H54 (cell line): Measurements from ENCODE around the gene AHI1.

ENCODE experiments used
- DNase-seq: peaks from one replicate; pipeline ENCODE4 v3.0.0; 2011; ENCODE audit warnings: low spot score, mixed read lengths; ENCODE audit not compliant: insufficient read length
- FAIRE-seq: peaks from 3 replicates; lab custom pipeline; 2011; peaks lifted over from hg19 to GRCh38; lab: Jason Lieb, UNC
- POLR2A ChIP-seq: IDR thresholded peaks from 2 replicates; pipeline ENCODE4 v1.6.1; 2011; ENCODE audit warnings: low read depth, mild to moderate bottlenecking, low read length

The AHI1 gene

DNA sequence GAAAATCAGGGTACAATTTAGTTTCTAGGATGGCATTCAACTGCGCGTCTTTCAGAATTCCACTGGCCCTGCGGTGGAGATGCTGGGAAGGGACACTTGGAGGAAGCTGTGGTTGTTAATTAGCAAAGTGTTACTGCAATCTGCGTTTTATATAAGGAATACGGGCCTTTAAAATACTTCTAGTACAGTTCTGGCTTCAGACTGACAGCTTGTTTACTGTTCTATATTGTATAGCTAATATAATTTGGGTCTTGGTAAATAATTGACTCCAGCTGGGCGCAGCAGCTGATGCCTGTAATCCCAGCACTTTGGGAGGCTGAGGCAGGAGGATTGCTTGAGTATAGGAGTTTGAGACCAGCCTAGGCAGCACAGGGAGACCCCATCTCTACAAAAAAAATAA lies 252.7 kb downstream of the AHI1 start:
- no peak for TF ChIP-seq POLR2A
- DNase-seq = no peak
- FAIRE-seq = no peak

DNA sequence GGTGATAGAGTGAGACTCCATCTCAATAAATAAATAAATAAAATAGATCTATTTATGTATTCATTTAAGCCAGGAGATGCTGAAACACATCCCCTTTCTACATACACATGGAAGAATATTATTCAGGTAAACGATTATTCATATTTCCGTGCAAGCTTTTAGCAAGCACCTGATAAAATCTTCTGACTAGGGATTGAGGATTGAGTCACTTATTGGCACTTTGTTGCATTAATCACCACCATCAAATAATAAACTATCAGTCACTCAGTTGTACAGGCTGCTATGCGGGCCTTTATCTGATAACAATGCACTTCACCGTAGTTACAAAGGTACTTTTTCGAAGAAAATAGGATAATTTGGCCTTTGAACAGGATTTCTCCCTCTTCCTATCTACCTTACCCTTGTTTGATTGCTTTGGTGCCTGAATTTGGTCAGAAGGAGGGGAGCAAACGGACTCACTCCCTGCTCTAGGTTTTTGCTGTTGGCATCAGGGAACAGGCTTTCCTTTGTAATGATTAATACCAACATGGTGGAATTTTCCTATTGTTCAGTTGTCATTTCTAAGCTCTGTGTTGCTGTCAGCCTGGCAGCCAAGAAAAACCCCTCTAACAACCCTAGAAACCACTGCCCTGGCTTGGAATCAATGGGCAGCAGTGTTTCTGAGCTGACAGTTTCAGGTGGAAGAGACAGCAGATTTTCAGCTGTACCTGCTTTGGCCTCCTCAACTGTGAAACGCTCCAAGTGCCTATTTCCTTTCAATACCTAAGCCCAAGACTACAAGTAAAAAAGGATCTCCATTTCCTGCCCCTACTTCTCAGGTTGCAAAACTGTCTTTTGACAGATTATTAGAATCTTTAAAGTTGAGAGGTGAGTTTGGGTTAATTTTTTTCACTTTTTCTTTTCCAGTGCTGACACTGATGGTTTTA lies 253.4 kb downstream of the AHI1 start:
- no peak for FAIRE-seq
- DNase-seq = no peak
- TF ChIP-seq POLR2A = no peak

DNA sequence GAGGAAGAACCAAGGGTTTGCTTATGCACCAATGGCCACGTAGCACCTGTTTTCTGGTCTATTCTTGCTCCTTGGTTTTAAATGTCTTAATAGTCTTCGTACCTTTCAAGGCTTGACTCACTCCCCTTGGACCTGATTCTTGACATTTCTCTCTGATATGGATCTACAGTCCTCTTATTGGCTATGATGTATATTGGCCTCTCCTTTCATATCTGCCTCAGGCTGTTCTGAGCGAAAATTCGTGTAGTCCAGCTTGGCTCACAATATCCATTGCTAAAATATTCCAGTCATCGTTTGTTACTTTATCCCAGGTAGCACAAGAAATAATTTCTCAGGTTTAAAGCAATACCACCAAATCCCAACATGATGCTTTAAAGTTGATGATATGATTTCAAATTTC lies 256.8 kb downstream of the AHI1 start:
- TF ChIP-seq POLR2A = no peak
- FAIRE-seq (no peak), DNase-seq (no peak)

DNA sequence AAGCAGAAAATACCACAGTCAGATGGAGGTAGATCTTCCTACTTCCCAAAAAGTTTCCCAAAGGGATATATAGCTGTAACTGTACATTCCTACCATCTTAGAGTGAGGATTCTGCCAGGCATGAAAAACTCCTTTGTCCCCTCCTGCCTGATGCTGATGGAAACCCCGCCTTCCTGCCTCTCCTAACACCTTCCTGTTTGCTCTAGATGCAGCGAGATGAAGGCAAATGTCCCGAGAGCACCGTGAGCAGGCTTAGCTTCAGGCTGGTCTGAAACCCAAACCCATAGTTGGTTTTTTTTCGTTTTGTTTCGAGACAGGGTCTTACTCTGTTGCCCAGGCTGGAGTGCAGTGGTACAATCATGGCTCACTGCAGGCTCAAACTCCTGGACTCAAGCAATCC lies 260.8 kb downstream of the AHI1 start:
- FAIRE-seq = no peak
- no peak for DNase-seq
- no peak for TF ChIP-seq POLR2A

DNA sequence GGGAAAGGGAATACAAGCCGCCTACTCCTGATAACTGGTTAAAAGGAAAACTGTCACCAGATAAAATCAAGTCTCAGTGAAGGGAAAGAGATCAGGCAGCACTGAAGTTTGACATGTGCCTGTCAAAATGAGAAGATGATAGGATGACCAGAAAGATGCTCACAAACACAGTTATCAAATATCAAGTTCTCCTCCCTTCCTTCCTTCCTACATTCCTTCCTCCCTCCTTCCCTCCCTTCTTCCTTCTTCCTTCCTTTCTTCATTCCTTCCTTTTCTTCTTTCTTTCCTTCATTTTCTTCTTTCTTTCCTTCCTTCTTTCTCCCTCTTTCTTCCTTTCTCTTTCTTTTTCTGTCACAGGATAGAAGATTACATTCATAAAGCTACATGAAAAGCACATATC lies 261.2 kb downstream of the AHI1 start:
- DNase-seq (no peak), FAIRE-seq (no peak)
- no peak for TF ChIP-seq POLR2A

DNA sequence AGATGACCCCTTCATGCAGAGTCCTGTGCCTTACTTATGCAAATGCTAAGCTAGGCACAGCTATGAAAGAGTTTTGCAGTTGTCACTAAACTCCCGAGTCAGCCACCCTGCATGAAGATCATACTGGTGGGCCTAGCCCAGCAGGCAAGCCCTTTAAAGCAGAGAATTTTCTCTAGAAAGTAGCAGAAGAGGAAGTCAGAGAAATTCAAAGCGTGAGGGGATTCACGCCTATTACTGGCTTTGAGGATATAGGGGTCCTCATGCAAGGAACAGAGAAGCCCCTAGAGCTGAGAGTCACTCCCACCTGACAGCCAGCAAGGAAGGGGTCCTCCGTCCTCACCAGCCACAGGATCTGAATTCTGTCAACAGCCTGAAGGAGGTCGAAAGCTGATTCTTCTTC lies 261.8 kb downstream of the AHI1 start:
- no peak for FAIRE-seq
- no peak for DNase-seq

DNA sequence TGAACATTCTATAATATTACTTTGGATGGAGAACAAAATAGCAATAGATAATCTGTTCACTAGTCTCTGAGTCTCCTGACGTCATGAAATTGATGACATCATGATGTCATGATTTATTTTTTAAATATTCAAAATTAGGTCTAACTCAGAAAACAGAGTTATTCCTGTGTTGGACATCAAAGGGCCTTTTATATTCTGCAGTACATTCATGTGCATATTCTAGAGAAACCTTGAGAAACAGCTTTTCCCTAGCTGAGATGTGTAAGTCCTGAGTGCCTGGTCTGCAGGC lies 263.1 kb downstream of the AHI1 start:
- no peak for FAIRE-seq

More for the DNA sequence above, 261.8 kb downstream of the AHI1 start:
- TF ChIP-seq POLR2A = no peak

DNA sequence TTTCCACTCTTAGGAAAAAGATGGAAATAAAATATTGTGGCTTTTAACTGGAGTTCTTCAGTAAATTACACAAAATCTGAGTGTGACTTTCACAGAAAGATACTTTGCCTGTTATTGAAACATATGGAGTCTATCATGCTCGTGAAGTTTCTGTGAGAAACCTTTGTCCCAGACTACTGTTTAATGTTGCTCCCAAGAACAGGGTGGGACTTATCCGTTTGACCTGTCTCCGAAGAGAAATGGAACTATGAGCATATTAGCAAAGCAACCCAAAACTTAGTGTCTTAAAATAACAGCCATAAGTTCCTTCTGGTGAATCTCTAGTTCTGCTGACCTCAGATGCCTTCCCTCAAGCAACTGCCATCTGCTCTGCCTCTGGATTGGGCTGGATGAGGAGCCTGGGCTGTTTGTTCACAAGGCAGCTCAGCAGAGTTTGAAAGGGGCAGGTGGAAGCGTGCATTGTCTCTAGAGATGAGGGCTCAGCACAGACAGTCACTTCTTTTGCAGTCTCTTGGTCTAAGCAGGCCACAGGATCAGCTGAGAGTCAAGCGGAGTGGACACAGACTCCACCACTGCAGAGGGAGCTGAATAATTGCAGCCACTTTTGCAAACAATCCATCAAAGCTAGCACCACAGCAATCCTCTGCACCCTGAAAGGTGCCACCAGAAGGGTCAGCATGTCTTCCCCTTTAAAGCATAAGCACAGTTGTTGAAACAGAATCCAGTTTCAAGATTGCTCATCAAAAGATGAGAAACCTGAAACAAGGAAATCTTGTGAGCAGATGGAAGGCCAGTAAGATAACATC lies 263.7 kb downstream of the AHI1 start:
- FAIRE-seq (no peak), DNase-seq (no peak)
- TF ChIP-seq POLR2A = no peak

More for the DNA sequence above, 263.1 kb downstream of the AHI1 start:
- no peak for DNase-seq
- TF ChIP-seq POLR2A = no peak
